Measurements from ENCODE around the gene TMED5. TPM values are rescaled to one million over a fixed set of nuclear protein-coding genes. Genes with fewer than 3 reads are reported as not detected.

The TMED5 gene
- total and polyA plus RNA-seq, 2 of the 4 experiments (the other 2 are of a cell fraction): 20.1 to 38.1 TPM

- Histone ChIP-seq H2AK5ac (ENCODE audit: low read depth, low read length) (no peak overlapping the region), H2BK15ac (ENCODE audit: low read depth, low read length) (no peak overlapping the region), H3K4me3 (ENCODE audit: insufficient read depth, low read depth, low read length) (no peak overlapping the region), H3K9me3 (ENCODE audit: control insufficient read depth, insufficient read depth, low read length) (no peaks in the 10 kb centered on the region), H3K9me1 (ENCODE audit: insufficient read depth, low read length) (no peaks in the 10 kb centered on the region), H3K4me1 (ENCODE audit: control insufficient read depth, insufficient read depth, low read length) (no peaks in the 10 kb centered on the region), H2AFZ (replicated peaks; ENCODE audit: low read length, poor library complexity) (no peak overlapping the region), H2BK20ac (ENCODE audit: low read depth, low read length) (no peak overlapping the region), H3K18ac (ENCODE audit: low read depth, low read length) (no peak overlapping the region), H2AK9ac (replicated peaks; ENCODE audit: low read depth, low read length, poor library complexity) (no peak overlapping the region), H2BK5ac (ENCODE audit: low read depth, low read length, poor library complexity, severe bottlenecking) (no peak overlapping the region), H3K27ac (ENCODE audit: insufficient read depth, low read length) (no peak overlapping the region), H3K56ac (ENCODE audit: extremely low read depth, insufficient read depth, low read length) (no peak overlapping the region), H3K27me3 (ENCODE audit: control insufficient read depth, insufficient read depth, low read length) (no peaks in the 10 kb centered on the region), H4K20me1 (ENCODE audit: insufficient read depth, low read length) (no peaks in the 10 kb centered on the region), H4K8ac (ENCODE audit: low read depth in 2 of 2, low read length in 2 of 2) (no peak overlapping the region), H3K4me2 (ENCODE audit: low read depth, low read length) (no peak overlapping the region), H3K79me1 (ENCODE audit: low read depth in 1 of 2, low read length in 2 of 2) (no peaks in the 10 kb centered on the region), H3K23ac (ENCODE audit: low read depth, low read length) (no peak overlapping the region), H4K91ac (ENCODE audit: insufficient read depth, low read depth, low read length) (no peak overlapping the region), H3K9ac (ENCODE audit: low read depth, low read length) (no peak overlapping the region), H3K14ac (replicated peaks; ENCODE audit: low read depth, low read length) (no peak overlapping the region), H2BK120ac (ENCODE audit: low read depth, low read length) (no peak overlapping the region), H3K36me3 (ENCODE audit: control insufficient read depth, insufficient read depth, low read length) (peaks cover 1% of the 10 kb centered on the region; the same call in 1 of the 2 replicates), H3K4ac (ENCODE audit: low read depth, low read length) (no peak overlapping the region), H4K5ac (ENCODE audit: low read depth, low read length) (no peak overlapping the region)
- in situ Hi-C loops (cut with MboI; ENCODE audit: low sequenced_read_pairs): no loop called here
- intact Hi-C loops (cut with micrococcal nuclease): loop anchor here (1.0 kb wide), 1 partner anchor 15 kb away; no protein-coding TSS in a partner anchor
- ATAC-seq (ENCODE audit: low read depth) (no peak), DNase-seq (no peak)
- no peak for TF ChIP-seq MXI1 (IDR thresholded peaks at IDR 0.05; ENCODE audit: borderline replicate concordance, low read depth, low read length)
- TF ChIP-seq CEBPB (IDR thresholded peaks at IDR 0.05; ENCODE audit: low read depth, low read length): peak; percentile 50; the same call in 1 of the 2 replicates
- dilution Hi-C loops (cut with HindIII; ENCODE audit: low sequenced_read_pairs, unreplicated experiment): no loop called here
- WGBS, 2 experiments (ENCODE audit: extremely low coverage in 2 of 2, insufficient read length in 1 of 2): no CpG with 5 or more reads among the region's 6 CpGs
- no TSS peak for BruUV-seq (replicated peaks)
- ChIA-PET POLR2A (ENCODE audit: unreplicated experiment) (no interaction called here), CTCF (no interaction called here)
Measured at GRCh38 chr1:93205892-93206566, 25.8 kb upstream of the TMED5 start.

All from IMR-90 (cell line).